OCI-LY1 (cell line): ENCODE data around the gene CACNA1C.

Source experiments
- H2AFZ ChIP-seq: fragments of 200-600 bp; sonication (generic), shearing (Covaris generic); 2 replicates; pipeline ENCODE4 v1.6.0; 2014; ENCODE audit warnings: antibody characterized with exemption, mild to moderate bottlenecking, low read length
- H3F3A ChIP-seq: fragments of 200-600 bp; sonication (generic), shearing (Covaris generic); 2 replicates; pipeline ENCODE4 v1.6.0; 2014; ENCODE audit warnings: mild to moderate bottlenecking, antibody characterized with exemption, low read length, moderate library complexity; ENCODE audit not compliant: insufficient read depth
- H3K27ac ChIP-seq: fragments of 200-600 bp; sonication (generic); 2 replicates; pipeline ENCODE4 v1.5.1; 2014; ENCODE audit warnings: low read length, mixed run types, mild to moderate bottlenecking, low read depth; ENCODE audit not compliant: poor library complexity, severe bottlenecking
- H3K27me3 ChIP-seq: fragments of 200-600 bp; sonication (generic); 2 replicates; pipeline ENCODE4 v1.6.0; 2014; ENCODE audit warnings: antibody characterized with exemption, mild to moderate bottlenecking, low read length, moderate library complexity; ENCODE audit not compliant: insufficient read depth
- H3K36me3 ChIP-seq: fragments of 200-600 bp; sonication (generic); 2 replicates; pipeline ENCODE4 v1.6.1; 2014; ENCODE audit warnings: mild to moderate bottlenecking, antibody characterized with exemption, low read length, moderate library complexity, mixed read lengths; ENCODE audit not compliant: insufficient read depth
- H3K4me1 ChIP-seq: fragments of 200-600 bp; sonication (generic); 2 replicates; pipeline ENCODE4 v1.5.1; 2014; ENCODE audit warnings: mild to moderate bottlenecking, low read length, moderate library complexity; ENCODE audit not compliant: insufficient read depth, severe bottlenecking
- H3K4me2 ChIP-seq: fragments of 200-600 bp; sonication (generic), shearing (Covaris generic); 2 replicates; pipeline ENCODE4 v1.6.1; 2014; ENCODE audit warnings: low read length
- H3K4me3 ChIP-seq: fragments of 200-600 bp; sonication (generic); 2 replicates; pipeline ENCODE4 v1.5.1; 2014; ENCODE audit warnings: low read length, low read depth, mild to moderate bottlenecking, mixed read lengths; ENCODE audit not compliant: poor library complexity, severe bottlenecking
- H3K79me2 ChIP-seq: fragments of 200-600 bp; shearing (Covaris generic); 2 replicates; pipeline ENCODE4 v1.6.1; 2016; ENCODE audit warnings: mixed run types, low read length, mixed read lengths; ENCODE audit not compliant: insufficient read depth
- H3K9ac ChIP-seq: fragments of 200-600 bp; sonication (generic), shearing (Covaris generic); 2 replicates; pipeline ENCODE4 v1.6.1; 2014; ENCODE audit warnings: mild to moderate bottlenecking, low read length, mixed read lengths
- H3K9me2 ChIP-seq: fragments of 200-600 bp; sonication (generic), shearing (Covaris generic); 2 replicates; pipeline ENCODE4 v1.6.1; 2014; ENCODE audit warnings: low read depth, mild to moderate bottlenecking, low read length, mixed read lengths
- H3K9me3 ChIP-seq: fragments of 200-600 bp; shearing (Covaris generic); 2 replicates; pipeline ENCODE4 v1.6.1; 2014; ENCODE audit warnings: low read length, mixed read lengths
- H4K20me1 ChIP-seq: fragments of 200-600 bp; sonication (generic), shearing (Covaris generic); 2 replicates; pipeline ENCODE4 v1.6.0; 2016; ENCODE audit warnings: mild to moderate bottlenecking, low read length; ENCODE audit not compliant: insufficient read depth
- EZH2 ChIP-seq: fragments of 200-600 bp; sonication (generic), shearing (Covaris generic); IDR thresholded peaks from 2 replicates; pipeline ENCODE4 v1.8.0; 2017; ENCODE audit warnings: borderline replicate concordance, mixed run types, mild to moderate bottlenecking, antibody characterized with exemption, low read length, moderate library complexity, mixed read lengths
- TF ChIP-seq, protein P1 (sequence below): fragments of 200-600 bp; sonication (generic), shearing (Covaris generic); IDR thresholded peaks from 2 replicates; pipeline ENCODE4 v1.5.1; 2017; ENCODE audit warnings: mild to moderate bottlenecking, antibody characterized with exemption, low read length, moderate library complexity, mixed read lengths

Gene CACNA1C

DNA sequence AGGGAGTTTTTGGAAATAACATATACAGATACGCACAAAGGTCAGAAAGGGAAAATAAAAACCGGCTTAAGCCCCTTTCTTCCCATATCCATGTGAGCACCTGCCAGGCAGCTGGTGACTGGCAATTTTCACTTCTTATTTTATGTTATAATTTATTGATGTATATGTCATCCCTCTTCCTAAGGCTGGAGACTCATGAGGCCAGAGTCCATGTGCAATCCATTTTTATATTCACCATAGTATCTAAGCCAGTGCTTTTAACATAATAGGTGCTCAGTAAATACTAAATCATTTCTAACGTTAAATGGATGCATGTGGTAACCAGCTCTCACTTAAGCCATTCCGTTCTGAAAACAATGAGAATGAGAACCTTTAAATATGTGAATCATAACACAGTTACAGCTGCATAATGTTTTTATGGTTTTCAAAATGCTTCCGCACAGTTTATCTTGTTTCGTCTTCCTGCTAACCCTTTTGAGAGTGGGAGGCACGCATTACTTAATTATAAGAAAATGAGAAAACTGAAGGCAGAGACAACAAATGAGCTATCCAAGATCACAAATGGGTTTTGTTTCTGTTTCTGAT lies 178.3 kb downstream of the CACNA1C start:
- no peaks in the 10 kb centered on the region for H3K79me2 ChIP-seq
- H3K36me3 ChIP-seq = no peaks in the 10 kb centered on the region
- no peak overlapping the region for H3K27ac ChIP-seq
- H3F3A ChIP-seq = no peaks in the 10 kb centered on the region
- H3K4me2 ChIP-seq = no peak overlapping the region
- H3K4me1 ChIP-seq = peaks cover 12% of the 10 kb centered on the region
- H3K27me3 ChIP-seq = no peaks in the 10 kb centered on the region
- H3K9ac ChIP-seq = no peak overlapping the region
- TF ChIP-seq, protein P1, sequence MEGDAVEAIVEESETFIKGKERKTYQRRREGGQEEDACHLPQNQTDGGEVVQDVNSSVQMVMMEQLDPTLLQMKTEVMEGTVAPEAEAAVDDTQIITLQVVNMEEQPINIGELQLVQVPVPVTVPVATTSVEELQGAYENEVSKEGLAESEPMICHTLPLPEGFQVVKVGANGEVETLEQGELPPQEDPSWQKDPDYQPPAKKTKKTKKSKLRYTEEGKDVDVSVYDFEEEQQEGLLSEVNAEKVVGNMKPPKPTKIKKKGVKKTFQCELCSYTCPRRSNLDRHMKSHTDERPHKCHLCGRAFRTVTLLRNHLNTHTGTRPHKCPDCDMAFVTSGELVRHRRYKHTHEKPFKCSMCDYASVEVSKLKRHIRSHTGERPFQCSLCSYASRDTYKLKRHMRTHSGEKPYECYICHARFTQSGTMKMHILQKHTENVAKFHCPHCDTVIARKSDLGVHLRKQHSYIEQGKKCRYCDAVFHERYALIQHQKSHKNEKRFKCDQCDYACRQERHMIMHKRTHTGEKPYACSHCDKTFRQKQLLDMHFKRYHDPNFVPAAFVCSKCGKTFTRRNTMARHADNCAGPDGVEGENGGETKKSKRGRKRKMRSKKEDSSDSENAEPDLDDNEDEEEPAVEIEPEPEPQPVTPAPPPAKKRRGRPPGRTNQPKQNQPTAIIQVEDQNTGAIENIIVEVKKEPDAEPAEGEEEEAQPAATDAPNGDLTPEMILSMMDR = no peak
- no peak for TF ChIP-seq EZH2
- H4K20me1 ChIP-seq = no peaks in the 10 kb centered on the region
- H3K4me3 ChIP-seq = no peak overlapping the region
- H3K9me2 ChIP-seq = no peaks in the 10 kb centered on the region
- no peak overlapping the region for H2AFZ ChIP-seq
- H3K9me3 ChIP-seq = no peaks in the 10 kb centered on the region

DNA sequence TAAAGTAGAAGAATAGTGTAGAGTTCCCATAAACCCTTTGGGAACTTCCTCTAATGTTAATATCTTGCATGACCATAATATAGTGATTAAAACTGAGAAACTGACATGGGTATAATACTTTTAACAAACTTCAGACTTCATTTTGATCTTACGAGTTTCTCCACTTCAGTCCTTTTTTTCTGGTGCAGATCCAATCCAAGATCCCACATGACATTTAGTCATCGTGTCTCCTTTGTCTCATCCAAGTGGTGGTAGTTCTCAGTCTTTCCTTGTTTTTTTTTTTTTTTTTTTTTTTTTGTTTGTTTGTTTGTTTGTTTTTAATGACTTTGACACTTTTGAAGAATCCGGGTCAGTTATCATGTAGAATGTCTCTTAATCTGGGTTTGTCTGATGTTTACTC lies 179.2 kb downstream of the CACNA1C start:
- Histone ChIP-seq H3K9ac (no peak overlapping the region), H2AFZ (no peak overlapping the region), H4K20me1 (no peaks in the 10 kb centered on the region), H3K79me2 (no peaks in the 10 kb centered on the region), H3K4me1 (peaks cover 12% of the 10 kb centered on the region), H3K27me3 (no peaks in the 10 kb centered on the region), H3F3A (no peaks in the 10 kb centered on the region), H3K9me3 (no peaks in the 10 kb centered on the region), H3K4me2 (no peak overlapping the region), H3K36me3 (no peaks in the 10 kb centered on the region), H3K27ac (no peak overlapping the region), H3K9me2 (no peaks in the 10 kb centered on the region), H3K4me3 (no peak overlapping the region)
- TF ChIP-seq EZH2 = no peak
- TF ChIP-seq, protein P1 = no peak

DNA sequence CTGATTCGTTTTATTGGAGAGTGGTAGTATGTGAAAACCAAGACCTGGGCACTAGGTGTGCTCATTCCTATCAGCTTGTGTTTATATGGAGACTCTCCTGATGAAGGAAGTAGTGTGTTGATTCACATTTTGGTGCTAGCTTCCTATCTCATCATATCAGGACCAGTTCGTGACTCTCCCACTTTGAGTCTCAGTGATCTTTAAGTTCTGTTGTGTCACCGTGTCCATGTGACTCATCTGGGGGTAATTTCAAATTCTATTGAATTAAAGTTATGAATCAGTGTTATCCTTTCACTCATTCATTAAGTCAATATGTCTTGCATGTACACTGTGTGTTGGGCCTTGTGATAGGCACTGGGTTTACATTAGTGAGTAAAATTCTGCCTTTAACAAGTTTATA lies 180.2 kb downstream of the CACNA1C start:
- Histone ChIP-seq H3K79me2 (no peaks in the 10 kb centered on the region), H3K36me3 (no peaks in the 10 kb centered on the region), H2AFZ (no peak overlapping the region), H3K27ac (no peak overlapping the region), H3F3A (no peaks in the 10 kb centered on the region), H3K9me3 (no peaks in the 10 kb centered on the region), H3K4me3 (no peak overlapping the region), H3K9ac (no peak overlapping the region), H4K20me1 (no peaks in the 10 kb centered on the region), H3K27me3 (no peaks in the 10 kb centered on the region), H3K4me2 (no peak overlapping the region), H3K4me1 (peaks cover 22% of the 10 kb centered on the region), H3K9me2 (no peaks in the 10 kb centered on the region)
- TF ChIP-seq, protein P1 = no peak
- TF ChIP-seq EZH2 = no peak
